SU-DHL-6 (cell line): ENCODE data around the gene RBFOX2.

Experiments used
- EZH2phosphoT487 ChIP-seq: fragments of 200-600 bp; sonication (generic), shearing (Covaris generic); conservative IDR thresholded peaks from 2 replicates; pipeline ENCODE4 v1.6.1; 2018; ENCODE audit warnings: mild to moderate bottlenecking, antibody characterized with exemption, low read length, moderate library complexity, mixed read lengths
- TF ChIP-seq, protein P1 (sequence below): fragments of 200-600 bp; sonication (generic); IDR thresholded peaks from one replicate; pipeline ENCODE4 v1.5.1; 2017; ENCODE audit warnings: antibody characterized with exemption, mild to moderate bottlenecking, low read length, moderate library complexity; ENCODE audit not compliant: insufficient read depth, poor library complexity, severe bottlenecking

DNA sequence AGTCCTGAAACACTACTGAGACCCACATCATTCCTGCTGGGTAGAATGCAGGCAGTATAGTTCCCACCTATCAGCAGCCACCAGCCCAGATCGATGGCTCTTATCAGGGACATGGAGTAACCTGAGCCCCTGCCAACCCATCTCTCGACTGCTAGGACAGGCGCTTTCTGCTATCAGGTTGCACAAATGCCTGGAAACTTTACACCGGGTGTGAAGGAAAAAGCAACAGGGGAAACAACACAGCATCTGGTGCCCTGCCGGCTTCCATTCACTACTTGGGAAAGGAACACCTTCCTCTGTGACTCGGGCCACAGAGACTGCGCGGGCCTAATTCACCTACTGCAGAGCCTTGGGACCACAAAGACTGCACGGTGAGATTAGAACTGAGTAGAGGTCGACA is 18.5 kb downstream of the RBFOX2 start:
- TF ChIP-seq, protein P1, sequence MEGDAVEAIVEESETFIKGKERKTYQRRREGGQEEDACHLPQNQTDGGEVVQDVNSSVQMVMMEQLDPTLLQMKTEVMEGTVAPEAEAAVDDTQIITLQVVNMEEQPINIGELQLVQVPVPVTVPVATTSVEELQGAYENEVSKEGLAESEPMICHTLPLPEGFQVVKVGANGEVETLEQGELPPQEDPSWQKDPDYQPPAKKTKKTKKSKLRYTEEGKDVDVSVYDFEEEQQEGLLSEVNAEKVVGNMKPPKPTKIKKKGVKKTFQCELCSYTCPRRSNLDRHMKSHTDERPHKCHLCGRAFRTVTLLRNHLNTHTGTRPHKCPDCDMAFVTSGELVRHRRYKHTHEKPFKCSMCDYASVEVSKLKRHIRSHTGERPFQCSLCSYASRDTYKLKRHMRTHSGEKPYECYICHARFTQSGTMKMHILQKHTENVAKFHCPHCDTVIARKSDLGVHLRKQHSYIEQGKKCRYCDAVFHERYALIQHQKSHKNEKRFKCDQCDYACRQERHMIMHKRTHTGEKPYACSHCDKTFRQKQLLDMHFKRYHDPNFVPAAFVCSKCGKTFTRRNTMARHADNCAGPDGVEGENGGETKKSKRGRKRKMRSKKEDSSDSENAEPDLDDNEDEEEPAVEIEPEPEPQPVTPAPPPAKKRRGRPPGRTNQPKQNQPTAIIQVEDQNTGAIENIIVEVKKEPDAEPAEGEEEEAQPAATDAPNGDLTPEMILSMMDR, result no peak
- no peak for TF ChIP-seq EZH2phosphoT487
